Central memory CD4-positive, alpha-beta T cell (primary cell): ENCODE measurements around the gene PHF21B.

Experiments used
- DNase-seq: peaks from one replicate; pipeline ENCODE4 v3.0.0; 2022

Gene PHF21B

DNA sequence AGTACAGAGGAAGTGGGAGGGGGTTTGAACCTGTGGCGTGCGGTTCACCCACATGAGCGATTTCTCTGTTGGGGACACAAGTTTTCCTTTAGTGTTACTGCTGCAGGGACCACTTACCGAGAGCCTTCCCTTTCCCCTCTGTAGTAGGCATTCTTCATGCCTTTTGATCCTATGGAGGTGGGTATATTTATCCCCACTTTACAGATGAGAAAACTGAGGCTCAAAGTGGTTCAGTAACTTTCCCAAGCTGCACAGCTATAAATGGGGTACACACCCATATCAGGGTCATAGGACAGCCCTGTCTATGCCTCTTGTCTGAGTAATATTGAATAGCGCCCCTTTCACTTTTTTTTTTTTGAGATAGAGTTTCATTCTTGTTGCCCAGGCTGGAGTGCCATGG, 3.3 kb upstream of the PHF21B start:
- no peak for DNase-seq

DNA sequence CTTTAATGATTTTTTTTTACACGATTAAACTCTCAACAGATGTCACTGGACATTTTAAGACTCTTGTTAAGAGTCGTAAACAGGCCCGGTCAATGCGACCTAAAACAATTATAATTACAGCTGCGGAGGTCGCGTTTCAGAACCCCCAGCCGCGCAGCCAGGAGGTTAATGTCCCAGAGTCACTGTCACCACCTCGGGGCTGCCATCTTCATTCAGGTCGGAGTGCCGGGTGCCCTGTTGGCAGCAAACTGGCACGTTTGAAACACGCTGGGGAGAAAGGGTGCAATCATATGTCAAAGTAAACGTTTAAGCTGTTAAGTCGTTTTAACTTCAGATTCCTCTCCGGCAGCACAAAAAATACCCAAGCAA, 711 bp upstream of the PHF21B start:
- DNase-seq = no peak

DNA sequence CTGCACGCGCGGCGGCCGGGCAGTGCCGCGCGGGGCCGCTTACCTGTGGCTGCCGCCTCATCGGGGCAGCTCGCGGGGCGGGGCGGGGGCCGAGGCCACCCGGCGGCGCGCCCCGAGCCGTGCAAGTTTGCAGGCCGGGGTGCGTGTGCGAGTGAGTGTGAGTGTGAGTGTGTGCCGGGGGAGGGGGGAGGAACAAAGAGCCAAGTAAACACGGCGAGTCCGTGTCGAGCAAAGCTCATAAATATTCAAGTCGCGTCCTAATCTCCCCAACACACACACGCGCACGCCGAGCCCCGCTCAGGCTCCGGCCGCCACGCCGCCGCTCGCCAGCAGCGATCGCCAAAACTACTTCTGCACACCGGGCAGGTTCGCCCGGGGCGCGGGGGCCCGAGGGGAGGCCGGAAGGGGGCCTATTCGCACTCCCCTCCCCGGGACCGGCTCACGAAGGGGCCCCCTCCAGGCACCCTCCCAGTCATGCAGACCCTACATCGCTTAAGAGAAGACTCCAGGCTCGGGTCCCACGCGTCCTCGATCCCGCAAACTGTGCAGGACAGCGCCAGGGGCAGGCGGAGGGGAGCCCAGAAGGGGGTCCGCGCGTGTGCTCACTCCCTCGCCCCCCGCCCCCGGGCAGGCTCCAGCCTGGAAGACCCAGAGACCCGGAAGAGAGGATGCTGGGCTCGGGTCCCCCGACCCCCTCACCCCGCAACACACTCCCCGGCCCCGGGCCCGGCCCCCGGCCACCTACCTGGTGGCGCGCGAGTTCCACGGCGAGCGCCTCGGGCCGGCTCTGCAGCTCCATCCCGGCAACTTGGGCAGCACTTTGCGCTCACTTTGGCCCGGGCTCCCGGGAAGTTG, 827 bp downstream of the PHF21B start:
- no peak for DNase-seq

DNA sequence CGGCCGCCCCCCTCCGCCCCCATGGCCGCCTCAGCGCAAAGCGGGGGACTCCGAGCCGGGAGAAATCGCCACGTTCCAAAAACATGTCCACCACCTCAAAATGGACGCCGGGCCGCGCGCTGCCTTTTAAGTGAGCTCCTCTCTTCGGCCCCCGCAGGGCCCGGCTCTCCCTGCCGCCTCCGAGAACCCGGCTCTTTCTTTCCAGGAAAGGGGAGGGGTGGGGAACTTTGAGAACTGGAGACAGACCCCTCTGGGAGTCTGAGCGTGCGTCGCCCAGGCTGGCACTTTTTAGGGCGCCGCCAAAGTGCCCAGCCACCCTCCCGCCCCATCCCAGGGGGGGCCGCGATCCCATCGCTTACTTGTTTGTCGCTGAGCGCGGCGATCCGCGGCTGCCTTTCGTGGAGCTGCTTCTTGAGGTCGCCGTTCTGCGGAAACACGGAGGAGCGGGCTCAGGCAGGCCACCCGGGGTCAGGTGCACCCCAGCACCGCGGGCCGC, 1.6 kb downstream of the PHF21B start:
- DNase-seq = no peak

DNA sequence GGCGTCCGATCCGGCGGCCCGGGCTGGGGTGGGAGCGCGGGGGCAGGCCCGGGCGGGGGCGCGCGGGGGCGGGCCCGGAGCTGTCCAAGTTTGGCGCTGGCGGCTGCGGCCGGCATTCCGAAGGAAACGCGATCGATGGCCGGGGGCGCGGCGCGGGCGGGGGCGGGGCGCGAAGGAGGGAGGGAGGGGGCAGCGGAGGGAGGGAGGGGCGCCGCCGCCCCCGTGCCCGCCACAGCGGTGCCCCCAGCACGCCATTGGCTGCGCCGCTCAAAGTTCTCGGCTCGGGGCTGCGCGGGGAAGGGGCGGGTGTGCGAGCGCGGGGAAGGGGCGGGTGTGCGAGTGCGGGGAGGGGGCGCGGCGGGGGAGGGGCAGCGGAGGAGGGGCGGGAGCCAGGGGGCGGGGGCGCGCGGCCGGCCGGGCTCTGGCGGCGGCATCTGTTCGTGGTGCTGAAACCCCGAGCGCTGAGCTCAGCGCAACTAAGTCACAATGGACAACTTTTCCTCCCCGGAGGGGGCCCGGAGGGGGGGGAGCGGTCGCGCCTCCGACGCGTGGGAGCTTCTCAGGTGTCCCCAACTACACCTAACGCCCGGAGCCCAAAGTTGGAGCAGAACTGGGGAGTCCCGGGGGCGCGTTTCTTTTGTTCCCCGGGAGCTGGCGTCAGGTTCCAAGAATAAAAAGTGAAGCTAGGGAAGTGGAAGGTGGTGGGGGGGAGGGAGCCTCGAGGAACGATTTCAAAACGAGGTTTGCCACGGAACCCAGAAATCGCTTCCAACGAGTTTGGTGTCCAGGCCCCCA, 2.2 kb downstream of the PHF21B start:
- no peak for DNase-seq

DNA sequence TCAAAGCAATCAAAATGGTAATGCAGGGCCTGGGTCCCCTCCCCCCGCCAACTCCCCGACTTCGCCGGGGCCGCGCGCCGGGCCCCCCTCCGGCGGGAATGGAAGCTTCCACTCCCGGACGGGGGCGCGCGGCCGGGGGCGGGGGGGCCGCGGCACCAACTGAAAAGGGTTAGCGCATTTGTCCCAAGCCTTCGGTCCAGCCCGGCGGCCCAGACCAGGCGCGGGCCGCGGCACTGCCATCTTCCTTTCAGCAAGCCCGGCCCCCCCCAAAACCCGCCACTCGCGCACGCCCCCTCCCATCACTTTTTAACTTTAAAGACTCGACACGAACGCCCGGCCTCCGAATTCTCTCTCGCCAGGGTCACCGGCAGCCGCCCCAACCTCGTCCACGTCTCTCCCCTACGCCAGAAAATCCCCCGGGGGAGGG, 2.8 kb downstream of the PHF21B start:
- DNase-seq = no peak

DNA sequence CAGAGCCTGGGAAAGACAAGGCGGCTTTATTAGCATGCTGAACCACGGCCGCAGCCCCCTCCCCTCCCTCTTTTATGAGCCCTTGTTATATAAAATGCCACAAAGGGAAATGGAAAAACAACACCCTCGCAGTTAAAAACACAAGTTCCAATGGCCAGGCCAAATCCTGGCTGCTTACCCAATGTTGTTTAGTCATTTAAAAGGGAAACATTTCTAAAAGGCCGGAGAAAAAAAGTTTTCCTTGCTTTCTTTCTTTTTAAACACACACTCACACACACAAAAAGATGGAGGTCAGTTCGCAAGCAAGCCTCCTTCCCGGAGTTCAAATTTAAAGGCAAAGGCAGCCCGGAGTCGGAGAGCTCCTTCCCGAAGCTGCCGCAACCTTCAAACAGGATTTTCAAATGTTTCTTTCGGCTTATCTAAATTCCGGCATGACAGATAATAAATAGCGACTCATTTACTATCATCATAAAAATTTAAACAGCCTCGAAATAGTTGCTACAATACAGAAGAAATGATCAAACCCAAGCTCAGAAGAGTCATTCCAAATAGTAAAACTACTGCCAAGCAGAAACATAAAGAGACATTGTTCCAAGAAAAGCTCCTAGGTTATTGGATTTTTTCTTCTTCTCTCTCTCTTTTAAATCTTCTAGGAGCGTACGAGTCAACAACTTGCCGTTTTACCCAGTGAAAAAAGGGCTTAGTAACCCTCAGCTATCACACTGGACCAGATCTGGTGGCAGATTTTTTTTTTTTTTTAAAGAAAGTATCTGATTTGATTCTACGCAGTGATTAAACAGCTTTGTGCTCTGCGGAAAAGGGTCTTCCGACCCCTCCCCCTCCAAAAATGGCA, 3.5 kb downstream of the PHF21B start:
- DNase-seq = no peak

DNA sequence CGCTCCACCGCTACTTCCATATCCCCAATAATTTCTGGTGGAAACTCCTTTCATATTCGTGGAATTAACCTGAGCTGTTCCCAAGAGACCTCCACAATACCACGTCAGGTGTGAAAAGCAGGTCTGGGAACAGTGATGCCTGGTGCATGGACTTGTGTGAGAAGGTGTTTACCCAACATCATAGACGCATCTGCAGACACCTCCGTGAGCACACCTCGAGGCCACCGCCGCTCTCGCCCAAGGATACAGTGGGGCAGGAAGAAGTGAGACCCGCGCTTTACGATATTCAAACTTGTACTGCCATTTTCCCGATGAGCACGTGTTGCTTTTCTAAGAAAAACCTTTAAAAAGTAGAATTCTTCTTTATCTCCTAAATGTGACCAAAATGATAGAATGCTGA, 8.2 kb downstream of the PHF21B start:
- DNase-seq = no peak

DNA sequence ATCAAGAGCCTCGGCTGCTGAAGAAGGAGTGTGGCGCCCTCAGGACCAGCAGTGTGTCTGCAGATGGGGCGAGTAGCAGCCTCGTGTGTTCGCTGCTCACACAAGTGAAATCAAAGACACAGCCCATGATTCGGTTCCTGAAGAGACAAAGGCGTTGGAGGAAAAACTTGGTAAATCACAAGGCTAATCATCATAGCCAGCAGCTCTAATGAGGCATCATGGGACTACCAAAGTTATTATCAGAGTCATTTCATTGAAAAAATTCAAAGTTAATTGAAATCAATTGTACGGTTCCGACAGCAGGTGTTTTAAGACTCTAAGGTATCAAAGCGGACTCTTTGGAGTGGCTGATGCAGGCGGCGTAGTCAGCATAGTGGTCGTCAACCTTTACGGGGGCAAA, 9.5 kb downstream of the PHF21B start:
- no peak for DNase-seq

DNA sequence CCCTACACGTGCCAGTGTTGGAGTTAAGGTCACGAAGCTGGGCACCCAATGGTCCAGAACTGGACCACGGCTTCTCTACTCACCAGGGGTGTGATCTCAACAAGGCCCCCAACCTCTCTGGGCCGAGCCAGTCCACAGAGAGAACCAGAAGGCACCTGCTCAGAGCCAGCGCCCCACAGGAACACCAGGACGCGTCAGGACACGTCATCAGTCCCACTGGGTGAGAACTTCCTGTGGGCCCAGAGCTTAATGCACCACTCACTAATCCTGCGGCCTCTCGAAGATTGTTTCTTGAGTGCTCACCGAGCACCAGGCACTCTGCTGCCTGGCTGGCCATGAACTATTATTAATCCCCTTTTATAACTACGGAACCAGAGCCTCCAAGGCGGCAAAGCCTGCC, 10.1 kb downstream of the PHF21B start:
- no peak for DNase-seq

DNA sequence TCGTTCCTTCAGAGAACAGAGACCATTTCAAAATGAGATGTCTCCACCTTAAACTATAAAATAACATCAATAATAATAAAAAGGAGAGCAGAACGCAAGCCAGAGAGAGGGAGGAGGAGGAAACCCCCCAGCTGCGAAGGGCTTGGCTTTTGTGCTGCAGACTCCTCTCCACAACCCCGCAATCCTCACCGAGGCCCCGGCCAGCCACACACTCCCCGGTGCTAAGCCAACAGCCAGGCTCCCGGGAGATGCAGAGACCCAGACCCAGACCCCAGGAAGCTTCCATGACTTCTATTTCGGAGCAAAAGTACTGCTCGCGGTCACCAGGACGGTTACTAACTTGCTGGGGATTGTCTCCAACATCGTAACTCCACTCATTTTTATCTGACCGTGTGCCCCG, 10.6 kb downstream of the PHF21B start:
- DNase-seq = no peak

DNA sequence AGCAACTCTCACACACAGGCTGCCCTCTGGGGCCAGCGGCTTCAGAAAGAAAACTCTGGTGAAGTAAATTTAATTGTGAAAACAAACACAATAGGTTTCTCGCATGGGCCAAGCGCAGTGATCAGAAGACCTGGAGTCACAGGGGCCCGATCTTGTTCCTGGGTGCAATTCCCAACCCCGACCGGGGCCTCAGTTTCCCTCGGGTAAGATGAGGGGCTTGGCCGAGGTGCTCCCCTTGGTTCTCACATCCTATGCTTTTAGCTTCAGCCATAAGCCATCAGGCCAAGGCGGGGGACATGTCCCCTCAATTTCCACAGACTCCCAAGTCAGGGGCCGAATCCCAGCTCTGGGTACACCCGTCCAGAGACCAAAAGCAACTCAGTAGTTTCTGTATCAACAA, 11.5 kb downstream of the PHF21B start:
- no peak for DNase-seq

DNA sequence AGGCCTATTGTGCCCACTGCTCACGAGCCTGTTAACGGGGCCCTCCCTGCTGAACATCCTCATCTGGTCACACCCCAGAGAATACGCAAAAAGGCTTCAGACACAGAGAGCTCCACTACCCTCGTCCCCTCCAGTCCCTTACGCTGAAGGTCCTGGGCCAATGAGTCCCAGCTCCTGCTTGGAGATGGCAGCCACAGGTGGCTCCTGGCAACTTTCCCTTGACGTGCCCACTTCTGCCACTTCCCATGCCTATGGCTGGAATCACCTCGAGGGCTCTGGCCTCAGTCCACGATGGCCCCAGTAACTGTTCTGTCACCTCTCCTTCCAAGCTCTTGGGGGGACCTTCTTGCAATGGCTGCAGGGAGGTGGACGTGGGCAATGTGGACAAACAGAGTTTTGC, 12.7 kb downstream of the PHF21B start:
- DNase-seq = no peak

DNA sequence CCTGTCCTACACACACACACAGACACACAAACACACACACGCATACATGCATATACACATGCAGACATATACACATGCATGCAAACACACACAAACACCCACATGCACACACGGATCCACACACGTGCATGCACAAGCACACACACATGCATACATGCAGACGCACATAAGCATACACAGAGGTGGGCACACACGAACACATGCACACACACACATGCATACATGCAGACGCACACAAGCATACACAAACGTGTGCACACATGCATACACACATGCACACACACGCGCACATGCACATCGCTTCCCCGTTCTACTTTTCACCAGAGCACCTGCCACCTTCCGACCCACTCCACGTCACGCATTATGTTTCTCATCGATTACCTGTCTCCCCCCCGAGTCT, 13.2 kb downstream of the PHF21B start:
- DNase-seq = no peak

DNA sequence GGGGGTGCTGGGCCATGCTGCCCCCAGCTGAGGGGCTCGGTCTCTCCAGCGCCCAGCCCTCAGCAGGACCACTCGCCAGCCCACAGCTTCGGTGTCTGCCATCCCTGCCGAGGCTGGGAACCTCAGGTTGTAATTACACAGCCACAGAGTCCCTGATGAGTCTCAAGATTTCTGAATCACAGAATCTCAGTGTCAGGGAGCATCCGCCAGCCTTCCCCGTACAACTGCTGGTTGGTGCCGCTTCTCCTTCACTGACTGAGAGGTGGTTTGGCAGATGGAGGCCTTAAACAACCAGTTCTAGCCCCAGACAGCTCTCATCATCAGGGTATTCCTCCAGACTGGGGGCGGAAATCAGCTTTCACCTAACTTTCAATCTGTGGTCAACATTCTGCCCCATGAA, 13.7 kb downstream of the PHF21B start:
- DNase-seq = no peak

DNA sequence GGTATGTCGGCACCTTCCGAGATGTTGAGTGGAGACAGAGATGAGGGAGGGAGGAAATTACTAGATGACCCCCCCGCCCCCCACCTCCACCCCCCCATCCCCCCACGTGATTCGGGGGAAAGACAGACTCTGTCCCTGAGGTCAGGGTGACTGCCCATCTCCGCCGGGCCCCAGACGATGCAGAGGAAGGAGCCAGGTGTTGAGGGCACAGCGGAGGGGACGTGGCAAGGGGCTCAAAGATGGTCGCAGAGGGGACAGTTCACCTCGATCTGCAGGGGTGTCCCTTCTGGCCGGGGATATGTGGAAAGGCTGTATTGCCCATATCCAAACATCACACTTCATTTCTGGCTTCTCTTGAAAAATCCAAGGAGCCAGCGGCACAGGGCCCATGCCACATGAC, 14.1 kb downstream of the PHF21B start:
- DNase-seq = no peak

DNA sequence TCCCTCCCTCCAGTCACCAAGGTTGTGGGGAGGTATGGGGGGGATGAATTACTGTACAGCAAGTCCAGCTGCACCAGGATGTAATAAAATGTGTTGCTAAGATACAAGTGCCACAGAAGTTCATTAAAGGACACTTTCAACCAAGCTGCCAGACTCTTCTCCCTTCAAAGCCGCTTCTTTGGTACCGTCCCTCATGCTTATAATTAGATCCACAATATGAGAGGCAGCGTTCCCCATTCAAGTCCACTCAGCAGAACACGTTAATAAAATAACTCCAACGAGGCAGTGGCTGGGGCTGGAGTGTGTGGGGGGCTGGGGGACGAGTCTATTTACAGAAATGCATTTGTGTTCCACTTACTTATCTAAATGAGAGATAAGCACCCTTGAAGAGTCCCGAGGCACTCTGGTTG, 14.7 kb downstream of the PHF21B start:
- DNase-seq = no peak

DNA sequence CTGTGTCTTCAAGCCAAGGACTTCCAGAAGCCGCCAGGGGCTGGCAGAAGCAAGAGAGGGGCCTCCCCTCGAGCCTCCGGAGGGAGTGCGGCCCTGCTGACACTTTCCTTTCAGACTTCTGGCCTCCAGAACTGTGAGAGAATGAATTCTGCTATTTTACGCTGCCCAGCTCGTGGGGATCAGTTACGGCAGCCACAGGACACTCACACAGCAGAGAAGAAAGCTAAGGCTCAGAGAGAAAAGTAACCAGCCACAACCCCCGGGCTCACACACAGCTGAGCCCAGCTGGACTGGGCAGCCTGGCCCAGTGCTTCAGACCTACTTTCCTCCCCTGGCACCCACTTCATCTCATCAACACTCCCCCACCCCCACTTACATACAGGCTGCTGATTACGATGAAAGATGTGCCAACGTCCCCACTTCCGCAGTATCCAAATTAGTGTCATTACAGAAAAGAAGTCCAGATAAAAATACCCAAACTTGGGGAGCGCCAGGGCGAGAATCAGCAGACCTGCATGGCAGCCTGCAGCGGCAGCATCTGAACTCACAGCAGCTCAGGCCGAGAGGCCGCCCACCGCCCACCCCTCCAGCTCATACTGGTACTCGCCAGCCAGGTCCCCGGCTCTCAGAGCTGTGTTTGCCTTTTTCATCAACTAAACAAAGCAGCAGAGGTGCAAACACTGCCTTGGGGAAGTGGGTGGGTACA, 15.3 kb downstream of the PHF21B start:
- no peak for DNase-seq

DNA sequence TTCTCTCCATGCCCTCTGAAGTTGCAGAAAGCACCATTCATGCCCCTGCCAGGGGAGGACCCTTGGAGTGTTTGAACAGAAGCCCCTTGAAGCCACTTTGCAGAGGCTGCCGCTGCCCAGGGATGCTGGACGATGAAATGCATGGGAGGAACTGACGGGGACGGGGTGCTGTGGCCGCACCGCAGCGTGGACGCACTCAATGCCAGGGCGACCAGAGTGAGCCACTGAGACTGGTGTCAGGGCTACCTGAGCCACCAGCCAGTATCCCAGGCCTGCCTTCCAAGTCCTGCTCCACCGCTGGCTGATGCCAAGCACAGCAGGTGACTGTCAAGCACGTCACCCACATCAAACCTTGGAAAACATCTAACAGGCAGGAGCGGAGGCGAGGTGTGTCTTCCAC, 17.6 kb downstream of the PHF21B start:
- DNase-seq = no peak

DNA sequence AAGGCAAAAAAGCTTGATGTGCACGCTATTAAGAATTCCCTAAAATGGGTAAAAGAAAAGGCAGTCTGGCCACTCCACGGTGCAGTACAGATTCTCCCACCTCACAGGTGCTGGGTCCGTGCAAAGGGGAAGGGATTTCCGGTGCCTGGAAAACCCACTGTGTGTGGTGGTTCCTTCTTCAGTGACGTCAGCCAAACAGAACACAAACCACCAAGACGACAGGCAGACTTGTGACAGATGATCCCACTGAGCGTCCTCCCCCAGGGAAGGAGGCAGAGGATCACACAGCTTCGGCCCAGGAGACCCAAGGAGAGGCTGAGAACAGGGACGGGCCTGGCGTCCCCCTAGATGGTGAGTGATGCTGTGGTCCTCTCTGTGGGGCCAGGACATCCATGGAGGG, 18.6 kb downstream of the PHF21B start:
- DNase-seq = no peak

DNA sequence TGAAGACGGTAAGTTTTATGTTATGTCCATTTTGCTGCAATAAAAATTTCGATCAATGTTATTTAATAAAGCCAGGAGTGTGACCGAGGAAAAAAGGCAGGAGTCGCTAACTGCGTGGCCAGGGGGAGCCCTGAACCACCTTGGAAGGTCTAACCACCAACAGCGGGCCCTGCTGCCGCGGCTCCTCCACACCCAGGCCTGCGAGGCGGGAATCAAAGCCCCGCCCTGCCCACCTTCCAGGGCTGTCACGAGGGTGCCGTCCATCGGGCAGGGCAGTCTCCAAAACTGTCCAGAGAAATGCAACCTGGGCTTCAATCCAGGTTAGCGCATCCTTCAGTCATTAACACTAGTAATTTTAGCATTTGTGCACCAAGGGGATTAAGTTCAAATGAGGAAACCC, 19.0 kb downstream of the PHF21B start:
- no peak for DNase-seq

DNA sequence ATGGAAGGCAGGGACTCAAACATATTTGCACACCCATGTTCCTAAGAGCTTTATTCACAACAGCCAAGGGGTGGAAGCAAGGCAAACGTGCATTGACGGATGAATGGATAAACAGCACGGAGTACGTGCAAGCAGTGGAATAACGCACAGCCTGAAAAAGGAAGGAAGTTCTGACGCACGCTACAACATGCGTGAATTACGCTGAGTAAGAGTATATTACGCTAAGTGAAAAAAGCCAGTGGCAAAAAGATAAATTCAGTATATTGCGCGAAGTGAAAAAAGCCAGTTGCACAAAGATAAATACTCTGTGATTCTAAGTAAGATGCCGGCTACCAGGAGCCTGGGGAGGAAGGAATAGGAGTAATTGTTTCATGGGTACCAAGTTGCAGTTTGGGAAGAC, 19.5 kb downstream of the PHF21B start:
- DNase-seq = no peak

DNA sequence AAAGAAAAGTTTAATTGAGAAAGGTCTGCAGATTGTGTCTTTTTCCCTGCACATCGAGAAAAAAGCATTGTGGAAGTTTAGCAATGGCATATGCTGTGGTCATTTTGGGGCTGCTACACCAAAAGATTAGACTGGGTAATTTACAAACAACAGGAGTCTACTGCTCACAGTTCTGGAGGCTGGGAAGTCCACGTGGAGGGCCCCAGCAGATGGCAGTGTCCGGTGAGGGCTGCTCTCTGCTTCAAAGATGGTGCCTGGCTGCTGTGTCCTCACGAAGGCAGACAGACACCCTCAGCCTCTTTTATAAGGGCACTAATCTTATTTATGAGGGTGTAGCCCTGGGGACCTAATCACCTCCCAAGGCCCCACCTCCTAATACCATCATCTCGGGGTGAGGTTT, 21.1 kb downstream of the PHF21B start:
- DNase-seq = no peak
